Activated CD4-positive, alpha-beta T cell treated with anti-CD3 and anti-CD28 coated beads, Interleukin-2, Interleukin-4, amounts not matched to agents 100 ng/mL and 50 ng/mL, durations not matched to agents 16 hours and 8 hours (primary cell): ENCODE data around the gene PPP1R10.

ENCODE experiments used
- DNase-seq: peaks from one replicate; pipeline ENCODE4 v3.0.0-alpha.2; 2020; ENCODE audit warnings: low spot score

The PPP1R10 gene

GRCh38 chr6:30598912-30599624, 18.0 kb downstream of the PPP1R10 start:
- no peak for DNase-seq

- DNase-seq = peak; percentile 80
These were observed 19.5 kb downstream of the PPP1R10 start for GRCh38 chr6:30597315-30598144.

GRCh38 chr6:30592287-30592686, 24.8 kb downstream of the PPP1R10 start:
- DNase-seq = no peak

- DNase-seq = no peak
These were observed 26.0 kb downstream of the PPP1R10 start for GRCh38 chr6:30591008-30591407.

- DNase-seq = no peak
These were observed 26.5 kb downstream of the PPP1R10 start for GRCh38 chr6:30590509-30590908.

- DNase-seq = no peak
These were observed 27.2 kb downstream of the PPP1R10 start for GRCh38 chr6:30589754-30590358.

- no peak for DNase-seq
These were observed 33.1 kb downstream of the PPP1R10 start for GRCh38 chr6:30583921-30584320.

GRCh38 chr6:30578051-30578450, 39.0 kb downstream of the PPP1R10 start:
- no peak for DNase-seq

- no peak for DNase-seq
These were observed 43.9 kb downstream of the PPP1R10 start for GRCh38 chr6:30573113-30573512.

GRCh38 chr6:30572148-30572547, 44.9 kb downstream of the PPP1R10 start:
- no peak for DNase-seq

GRCh38 chr6:30571762-30572082, 45.3 kb downstream of the PPP1R10 start:
- no peak for DNase-seq

GRCh38 chr6:30571075-30571761, 45.8 kb downstream of the PPP1R10 start, which contains the start of gene ABCF1:
Gene ABCF1, plus strand, starts transcription at chr6:30571442. Its CDS starts 46 bp downstream, at chr6:30571488.
- peak; percentile 99 for DNase-seq

GRCh38 chr6:30570740-30571074, 46.3 kb downstream of the PPP1R10 start:
- no peak for DNase-seq

- no peak for DNase-seq
These were observed 46.8 kb downstream of the PPP1R10 start for GRCh38 chr6:30570263-30570662.

- peak; percentile 58 for DNase-seq
These were observed 48.8 kb downstream of the PPP1R10 start for GRCh38 chr6:30568245-30568644.

- DNase-seq = no peak
These were observed 51.3 kb downstream of the PPP1R10 start for GRCh38 chr6:30565772-30566171.

- DNase-seq = no peak
These were observed 52.9 kb downstream of the PPP1R10 start for GRCh38 chr6:30564114-30564513.

GRCh38 chr6:30562470-30563425, 54.3 kb downstream of the PPP1R10 start:
- DNase-seq = no peak

- DNase-seq = no peak
These were observed 56.1 kb downstream of the PPP1R10 start for GRCh38 chr6:30560930-30561329.

GRCh38 chr6:30557683-30557981, 59.4 kb downstream of the PPP1R10 start:
- DNase-seq = peak; percentile 61

- peak; percentile 93 for DNase-seq
These were observed 59.9 kb downstream of the PPP1R10 start, which contains the start of gene PRR3 for GRCh38 chr6:30556906-30557682. Gene PRR3, plus strand, starts transcription at chr6:30557295. Its CDS starts 50 bp downstream, at chr6:30557345.
